Measurements from ENCODE around the gene TLR5.

Gene TLR5

GRCh38 chr1:223081181-223081994 is 61.7 kb downstream of the TLR5 start:
- peak; percentile 51 for DNase-seq (ENCODE audit: extremely low read depth, low read depth)
- TF ChIP-seq CTCF (IDR thresholded peaks at IDR 0.05; ENCODE audit: low read depth, low read length) = peak; percentile 91

- DNase-seq (ENCODE audit: extremely low read depth, low read depth) = no peak
- TF ChIP-seq CTCF (IDR thresholded peaks at IDR 0.05; ENCODE audit: low read depth, low read length) = no peak
Observed at GRCh38 chr1:223079498-223079897, 63.5 kb downstream of the TLR5 start.

DNA sequence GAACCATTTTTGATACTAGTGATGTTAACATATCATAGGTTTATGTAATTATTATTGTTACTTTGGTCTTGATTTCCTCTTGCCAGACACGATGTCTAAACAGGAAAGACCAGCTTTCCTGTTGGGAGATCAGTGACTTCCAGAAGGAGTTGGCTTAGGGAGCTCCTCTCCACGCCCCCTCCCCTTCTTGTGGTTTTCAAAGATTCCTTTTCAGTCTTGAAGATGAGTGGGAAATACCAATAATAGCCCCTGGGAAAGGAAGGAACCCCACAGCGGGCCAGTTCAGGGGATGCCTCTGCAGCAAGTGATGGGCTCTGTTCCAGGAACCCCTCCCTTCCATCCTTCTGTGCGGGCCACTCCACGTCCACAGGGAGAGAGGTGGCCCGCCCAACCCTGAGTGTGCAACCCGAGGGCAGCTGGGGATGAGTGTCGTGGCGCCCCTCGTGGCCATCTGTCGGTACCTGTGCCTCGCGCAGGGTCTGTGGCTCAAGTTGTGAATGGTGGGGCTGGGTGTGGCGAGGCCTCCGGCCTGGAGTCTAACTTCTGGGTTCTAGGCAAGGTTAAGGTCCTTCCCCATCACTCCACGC is 65.7 kb downstream of the TLR5 start:
- no peak for TF ChIP-seq CTCF (IDR thresholded peaks at IDR 0.05; ENCODE audit: low read depth, low read length)
- no peak for DNase-seq (ENCODE audit: extremely low read depth, low read depth)

DNA sequence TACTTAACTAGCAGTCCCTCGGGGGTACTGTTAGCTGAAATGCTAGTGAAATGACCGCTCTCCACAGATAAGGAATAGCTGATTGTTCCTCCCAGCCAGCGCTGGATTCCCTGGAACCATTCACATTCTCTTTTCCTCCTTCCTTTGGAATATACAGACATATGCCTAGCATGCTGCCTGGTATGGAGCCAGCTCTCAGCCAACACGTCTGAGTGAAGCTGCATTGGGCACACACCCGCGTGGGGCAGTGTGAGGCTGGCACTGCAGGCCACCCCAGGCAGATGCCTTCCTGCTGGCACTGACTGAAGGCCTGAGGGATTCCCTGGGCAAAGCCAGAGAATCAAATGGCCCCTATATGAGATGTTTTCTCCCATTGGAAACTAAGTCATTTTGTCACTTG is 66.7 kb downstream of the TLR5 start:
- DNase-seq (ENCODE audit: extremely low read depth, low read depth) = no peak
- TF ChIP-seq CTCF (IDR thresholded peaks at IDR 0.05; ENCODE audit: low read depth, low read length) = no peak

GRCh38 chr1:223075834-223076233 is 67.2 kb downstream of the TLR5 start:
- no peak for TF ChIP-seq CTCF (IDR thresholded peaks at IDR 0.05; ENCODE audit: low read depth, low read length)
- DNase-seq (ENCODE audit: extremely low read depth, low read depth) = no peak

DNA sequence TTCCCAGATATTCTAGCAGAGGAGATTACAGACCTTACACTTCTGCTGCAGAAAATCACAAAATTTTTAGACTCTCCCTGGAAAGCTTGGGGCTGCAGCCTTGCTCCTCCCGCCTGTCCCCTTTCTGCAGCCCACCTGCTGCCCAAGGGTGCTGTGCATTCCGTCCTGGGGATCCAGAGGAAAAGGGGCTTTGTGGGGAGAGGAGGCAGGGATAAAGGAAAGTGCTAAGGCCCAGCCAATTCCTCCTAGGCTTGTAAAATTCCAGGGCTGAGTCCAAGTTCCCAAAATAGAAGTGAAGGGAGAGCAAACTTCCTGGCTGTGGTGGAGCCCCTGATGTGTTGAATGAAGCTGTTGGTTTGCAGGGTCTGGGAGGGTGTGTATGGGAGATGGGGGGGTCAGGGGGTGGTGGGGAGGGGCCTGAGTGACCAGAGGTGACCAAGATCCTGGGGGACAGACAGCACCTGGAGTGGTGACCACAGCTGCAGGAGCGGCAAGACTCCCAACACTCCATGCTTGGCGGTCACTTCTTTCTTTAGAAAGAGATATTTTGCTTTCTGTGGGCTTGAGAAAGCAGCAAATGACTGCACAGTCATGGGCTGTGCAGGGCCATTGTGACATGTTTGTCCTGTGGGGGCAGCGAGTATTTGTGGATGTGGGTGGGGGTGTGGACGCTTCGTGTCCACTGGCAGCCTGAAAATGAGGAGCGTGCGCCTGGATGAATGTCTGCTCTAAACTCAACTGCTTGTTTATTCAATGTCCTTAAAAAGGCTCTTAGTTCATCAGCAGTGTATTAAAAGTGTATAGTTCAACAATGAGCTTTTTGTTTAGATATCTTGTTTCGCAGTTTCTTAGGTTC is 68.4 kb downstream of the TLR5 start:
- TF ChIP-seq CTCF (IDR thresholded peaks at IDR 0.05; ENCODE audit: low read depth, low read length) = no peak
- DNase-seq (ENCODE audit: extremely low read depth, low read depth) = no peak

Data from AG09319 (cell line).